CD4-positive, alpha-beta T cell treated with Interferon gamma for 1 hour (primary cell): ENCODE measurements around the gene SLC27A1.

Experiments
- DNase-seq: peaks from one replicate; pipeline ENCODE4 v3.0.0-alpha.2; 2020

Gene SLC27A1

GRCh38 chr19:17470068-17470841, at the start of gene SLC27A1:
TSS of gene SLC27A1 (plus strand) at chr19:17470524. CDS start at chr19:17470541, 17 bp downstream.
- peak; percentile 94 for DNase-seq

- no peak for DNase-seq
Measured at GRCh38 chr19:17421942-17422341, 48.4 kb upstream of the SLC27A1 start.

DNA sequence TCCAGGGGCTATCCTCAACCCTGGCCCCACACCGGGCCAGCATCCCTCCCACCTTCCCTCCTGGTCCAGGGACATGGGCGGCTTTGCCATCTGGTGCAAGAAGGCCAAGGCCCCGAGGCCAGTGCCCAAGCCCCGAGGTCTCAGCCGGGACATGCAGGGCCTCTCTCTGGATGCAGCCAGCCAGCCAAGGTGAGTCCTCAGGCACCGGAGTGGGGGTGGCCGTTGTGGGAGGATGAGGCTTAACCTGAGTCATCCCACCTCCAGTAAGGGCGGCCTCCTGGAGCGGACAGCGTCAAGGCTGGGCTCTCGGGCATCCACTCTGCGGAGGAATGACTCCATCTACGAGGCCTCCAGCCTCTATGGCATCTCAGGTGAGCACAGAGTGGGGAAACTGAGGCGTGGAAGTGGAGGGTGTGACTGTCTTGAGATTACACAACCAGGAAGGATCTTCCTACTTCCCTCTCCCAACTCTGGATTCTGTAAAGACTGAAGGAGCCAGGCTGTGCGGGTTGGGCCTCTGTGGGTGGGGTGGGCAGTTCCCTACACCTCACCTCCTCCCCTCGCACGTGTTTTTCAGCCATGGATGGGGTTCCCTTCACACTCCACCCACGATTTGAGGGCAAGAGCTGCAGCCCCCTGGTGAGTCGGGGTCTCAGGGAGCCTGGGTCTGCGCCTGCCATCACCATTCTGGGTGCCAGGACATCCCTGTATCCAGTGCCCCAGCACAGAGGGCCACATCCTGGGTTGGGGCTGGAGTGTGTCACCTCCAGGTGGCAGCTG, 46.7 kb upstream of the SLC27A1 start:
- no peak for DNase-seq

GRCh38 chr19:17424743-17425365, 45.5 kb upstream of the SLC27A1 start:
- DNase-seq: peak; percentile 22

- DNase-seq: no peak
Measured at GRCh38 chr19:17429641-17430113, 40.6 kb upstream of the SLC27A1 start.

- DNase-seq: no peak
Measured at GRCh38 chr19:17431417-17431816, 38.9 kb upstream of the SLC27A1 start.

DNA sequence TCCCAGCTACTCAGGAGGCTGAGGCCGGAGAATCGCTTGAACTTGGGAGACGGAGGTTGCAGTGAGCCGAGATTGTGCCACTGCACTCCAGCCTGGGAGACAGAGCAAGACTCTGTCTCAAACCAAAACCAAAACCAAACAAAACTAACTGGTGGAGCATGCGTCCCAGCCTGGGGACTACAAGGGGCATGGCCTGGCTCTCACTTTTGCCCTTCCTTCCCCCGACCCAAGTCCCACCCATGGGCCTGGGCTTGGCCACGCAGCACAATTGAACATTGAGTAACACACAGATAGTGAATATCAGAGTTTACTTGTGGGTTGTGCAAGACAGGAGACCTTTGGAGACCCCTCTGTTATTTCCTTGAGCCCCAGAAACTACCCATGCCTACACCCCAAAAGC, 35.1 kb upstream of the SLC27A1 start:
- no peak for DNase-seq

DNA sequence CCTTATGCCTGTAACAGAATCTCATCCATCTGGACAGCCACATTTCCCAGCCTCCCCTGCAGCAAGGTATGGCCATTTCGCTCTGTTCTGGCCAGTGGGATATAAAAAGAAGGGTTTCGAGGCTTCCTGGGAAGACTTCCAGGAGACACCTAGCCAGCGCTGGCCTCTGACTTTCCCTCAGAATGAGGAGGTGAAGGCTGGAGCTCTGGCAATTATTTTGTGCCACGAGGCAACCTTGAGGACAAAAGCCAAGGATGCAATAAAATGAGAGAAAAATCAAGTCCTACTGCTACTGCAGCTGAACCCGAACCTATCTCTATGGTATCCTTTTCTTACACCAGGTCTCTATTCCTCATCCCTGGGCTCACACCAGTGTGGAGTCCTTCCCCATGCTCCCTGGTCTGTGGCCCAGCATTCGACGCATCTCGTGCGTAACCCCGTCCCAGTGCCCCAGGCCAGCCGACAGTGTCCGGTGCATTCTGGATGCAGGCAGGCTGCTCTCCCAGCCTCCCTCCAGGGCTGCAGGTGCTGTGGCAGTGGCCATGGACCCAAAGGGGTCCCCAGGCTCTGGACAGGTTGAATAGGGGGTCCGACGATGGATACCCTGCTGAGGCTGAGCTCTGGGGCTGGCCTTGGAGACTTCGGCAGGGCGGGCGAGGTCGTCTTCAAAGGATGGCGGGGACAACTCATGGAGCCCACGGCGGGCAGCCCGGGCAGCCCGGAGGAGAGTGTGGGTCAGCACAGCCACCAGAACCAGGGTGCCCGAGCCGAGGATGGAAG, 34.0 kb upstream of the SLC27A1 start:
- DNase-seq: no peak

DNA sequence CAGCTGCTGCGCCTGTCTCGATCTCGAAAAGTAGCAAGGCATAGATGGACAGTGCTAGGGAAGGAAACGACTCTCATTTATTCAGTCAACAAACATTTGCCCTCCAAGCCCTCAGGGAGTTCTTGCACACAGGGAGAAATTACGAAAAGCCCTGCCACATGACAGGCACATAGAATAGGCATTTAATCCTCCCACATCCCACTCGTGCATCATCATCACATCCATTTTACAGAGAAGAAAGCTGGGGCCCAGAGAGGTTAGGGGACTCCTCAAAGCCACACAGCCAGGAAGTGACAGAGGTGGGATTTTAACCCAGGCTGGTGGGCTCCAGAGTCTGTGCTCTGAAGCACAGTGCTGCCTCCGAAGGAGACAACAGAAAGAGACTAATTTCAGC, 33.5 kb upstream of the SLC27A1 start:
- DNase-seq: no peak

DNA sequence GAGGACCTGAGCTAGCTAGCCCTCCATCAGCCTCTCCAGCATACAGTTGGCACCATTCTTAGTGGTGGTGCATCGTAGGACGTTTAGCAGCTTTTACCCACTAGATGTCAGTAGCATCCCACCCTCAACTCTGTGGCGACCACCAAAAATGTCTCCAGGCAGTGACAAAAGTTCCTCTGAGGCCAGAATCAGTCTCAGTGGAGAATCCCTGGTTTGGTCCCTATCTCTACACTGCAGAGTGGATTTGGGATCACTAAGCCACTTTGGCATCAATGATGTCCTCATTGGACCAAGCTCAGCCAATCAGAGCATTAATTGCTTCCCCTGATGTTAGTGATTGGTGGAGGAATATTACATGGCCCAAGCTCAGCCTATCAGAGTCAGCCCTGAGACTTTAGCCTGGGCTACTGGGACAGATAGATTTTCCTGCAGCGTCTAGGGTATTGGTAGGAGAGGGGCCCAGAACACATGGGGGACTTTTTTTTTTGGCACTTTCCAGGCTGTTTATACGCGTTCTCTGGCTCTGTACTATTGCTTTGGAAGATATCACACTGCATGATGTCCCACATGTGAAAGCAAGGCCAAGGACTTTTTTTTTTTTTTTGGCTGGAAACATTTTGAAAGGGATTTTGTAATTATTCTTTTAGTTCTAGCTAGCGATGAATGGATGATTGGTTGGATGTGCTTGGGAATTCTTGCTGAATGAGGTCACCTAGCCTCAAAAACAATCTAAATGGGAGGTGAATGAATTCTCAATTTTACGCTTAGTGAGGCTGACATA, 28.9 kb upstream of the SLC27A1 start:
- DNase-seq: no peak

DNA sequence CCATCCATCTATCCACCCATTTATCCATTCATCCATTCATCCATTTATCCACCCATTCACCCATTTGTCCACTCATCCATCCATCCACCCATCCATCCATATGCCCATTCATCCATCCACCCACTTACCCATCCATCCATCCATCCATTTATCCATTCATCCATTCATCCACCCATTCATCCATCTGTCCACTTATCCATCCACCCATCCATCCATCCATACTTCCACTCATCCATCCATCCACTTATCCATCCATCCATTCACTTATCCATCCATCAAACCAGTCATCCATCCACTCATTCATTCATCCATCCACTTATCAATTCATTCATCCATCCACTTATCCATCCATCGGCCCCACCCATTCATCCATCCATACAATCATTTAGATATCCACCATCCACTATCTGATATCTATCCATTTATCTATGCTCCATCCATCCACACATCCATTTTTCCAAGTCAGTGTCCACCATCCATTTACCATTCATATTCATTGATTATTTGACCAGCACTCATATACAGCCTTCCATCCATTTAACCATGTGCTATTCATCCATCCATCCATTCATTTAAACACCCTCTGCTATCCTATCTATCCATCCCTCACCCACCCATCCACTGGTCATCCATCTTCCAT, 24.7 kb upstream of the SLC27A1 start:
- DNase-seq: no peak

GRCh38 chr19:17447704-17448130, 22.6 kb upstream of the SLC27A1 start:
- no peak for DNase-seq

- peak; percentile 53 for DNase-seq
Measured at GRCh38 chr19:17448131-17448967, 22.0 kb upstream of the SLC27A1 start, which contains the start of gene TMEM221. TSS of gene TMEM221 (minus strand) at chr19:17448668. CDS start at chr19:17448462, 206 bp downstream.

DNA sequence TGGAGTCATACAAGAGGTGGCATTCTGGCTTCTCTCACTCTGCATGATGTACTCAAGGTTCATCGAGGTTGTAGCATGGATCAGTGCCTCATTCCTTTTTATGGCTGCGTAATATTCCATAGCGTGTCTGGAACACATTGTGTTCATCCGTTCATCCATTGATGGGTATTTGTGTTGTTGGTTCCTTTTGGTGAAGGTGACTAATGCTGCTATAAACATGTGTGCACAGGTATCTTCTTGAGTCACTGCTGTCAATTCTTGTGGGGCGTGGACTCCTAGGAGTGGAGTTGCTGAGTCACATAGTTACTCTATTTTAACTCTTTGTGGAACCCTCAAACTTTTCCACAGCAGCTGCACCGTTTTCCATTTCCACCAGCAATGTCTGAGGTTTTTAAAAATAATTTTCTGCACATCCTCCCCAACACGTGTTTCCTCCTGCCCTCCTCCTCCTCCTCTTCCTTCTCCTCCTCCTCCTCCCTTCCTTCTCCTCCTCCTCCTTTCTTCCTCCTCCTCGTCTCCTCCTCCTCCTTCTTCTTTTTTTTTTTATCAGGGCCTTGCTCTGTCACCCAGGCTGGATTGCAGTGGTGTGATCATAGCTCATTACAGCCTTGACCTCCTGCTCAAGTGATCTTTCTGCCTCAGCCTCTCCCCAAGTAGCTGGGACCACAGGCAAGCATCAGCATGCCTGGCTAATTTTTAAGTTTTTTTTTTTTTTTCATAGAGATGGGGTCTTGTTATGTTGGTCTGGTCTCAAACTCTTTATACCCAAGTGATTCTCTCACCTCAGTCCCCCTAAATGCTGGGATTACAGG, 19.9 kb upstream of the SLC27A1 start:
- no peak for DNase-seq

- DNase-seq: no peak
Measured at GRCh38 chr19:17451820-17452219, 18.5 kb upstream of the SLC27A1 start.

DNA sequence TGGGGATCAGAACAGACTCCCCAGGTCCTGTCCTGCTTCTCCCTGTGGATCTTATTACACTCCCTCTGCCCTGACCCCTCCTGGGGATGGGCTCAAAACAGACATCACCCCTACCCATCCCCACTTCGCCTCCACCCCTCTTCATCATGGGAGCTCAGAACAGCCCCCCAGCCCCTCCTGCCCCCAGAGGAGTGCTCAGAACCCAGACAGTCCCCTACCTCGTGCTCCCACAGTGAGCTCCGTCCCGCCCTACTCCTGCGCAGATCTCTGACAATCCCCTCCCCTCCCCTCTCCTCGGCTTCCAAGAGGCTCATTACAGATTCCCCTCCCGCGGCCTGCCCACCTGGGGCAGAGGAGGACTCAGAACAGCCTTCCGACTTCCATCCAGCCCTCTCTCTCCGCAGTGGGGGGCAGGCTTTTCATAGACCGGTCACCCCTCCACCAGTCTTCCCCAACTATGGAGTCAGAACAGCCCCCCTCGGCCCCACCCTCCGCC, 15.7 kb upstream of the SLC27A1 start:
- no peak for DNase-seq

GRCh38 chr19:17455308-17456123, 14.8 kb upstream of the SLC27A1 start:
- no peak for DNase-seq

- no peak for DNase-seq
Measured at GRCh38 chr19:17456127-17456526, 14.2 kb upstream of the SLC27A1 start.
